ENCODE measurements around the gene EXOSC10.

GRCh38 chr1:11054181-11054580, 45.5 kb downstream of the EXOSC10 start:
- TF ChIP-seq CTCF (IDR thresholded peaks at IDR 0.05) (no peak), POLR2A (IDR thresholded peaks at IDR 0.05) (no peak)

Measured in body of pancreas (tissue), 4 donors.